Activated CD8-positive, alpha-beta memory T cell treated with anti-CD3 and anti-CD28 coated beads, Interleukin-2, amount 50 U/mL, for 24 hours (primary cell): ENCODE measurements around the gene ANXA11.

ENCODE experiments used
- DNase-seq: peaks from one replicate; pipeline ENCODE4 v3.0.0-alpha.2; 2020; ENCODE audit errors: extremely low read depth

The ANXA11 gene

DNA sequence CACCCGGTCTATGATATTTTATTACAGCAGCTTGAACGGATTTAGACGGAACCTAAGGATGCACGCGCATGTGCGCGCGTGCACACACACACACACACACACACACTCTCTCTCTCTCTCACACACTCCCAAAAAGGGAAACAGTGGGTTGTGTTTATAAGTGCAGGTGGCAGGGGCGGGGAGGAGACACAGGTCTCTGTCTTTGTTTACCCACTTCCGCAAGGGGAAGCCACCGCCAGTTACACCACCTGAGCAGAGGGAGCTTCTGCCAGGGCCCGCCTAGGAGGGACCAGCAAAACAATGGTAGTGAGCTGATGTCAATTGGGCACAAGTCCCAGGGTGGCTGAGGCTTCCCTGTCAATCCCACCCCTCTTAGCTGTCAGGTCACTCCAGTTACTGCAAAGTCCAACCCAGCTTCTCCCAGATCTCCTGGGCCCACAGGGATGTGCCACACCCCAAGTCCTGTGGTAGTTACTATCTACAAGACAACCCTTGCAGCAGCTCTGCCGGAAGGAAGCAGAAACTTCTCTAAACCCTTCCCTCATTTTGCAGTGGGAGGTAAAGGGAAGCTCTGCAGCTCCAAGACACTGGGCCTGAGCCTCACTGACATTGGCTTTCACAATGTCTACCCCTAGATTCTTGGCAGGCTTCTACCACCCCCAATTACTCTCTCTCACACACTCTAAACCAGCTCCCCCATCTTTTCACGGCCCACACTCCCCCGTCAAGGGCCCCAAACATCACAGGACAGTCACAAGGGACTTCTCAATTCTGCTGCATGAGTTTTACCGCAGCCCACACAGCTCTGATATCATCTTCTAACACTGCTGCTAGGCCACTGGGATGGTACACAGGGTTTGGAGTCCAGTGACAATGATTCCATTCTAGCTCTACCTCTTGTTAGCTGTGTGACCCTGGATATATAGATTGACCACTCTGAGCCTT, 17.6 kb downstream of the ANXA11 start:
- no peak for DNase-seq

DNA sequence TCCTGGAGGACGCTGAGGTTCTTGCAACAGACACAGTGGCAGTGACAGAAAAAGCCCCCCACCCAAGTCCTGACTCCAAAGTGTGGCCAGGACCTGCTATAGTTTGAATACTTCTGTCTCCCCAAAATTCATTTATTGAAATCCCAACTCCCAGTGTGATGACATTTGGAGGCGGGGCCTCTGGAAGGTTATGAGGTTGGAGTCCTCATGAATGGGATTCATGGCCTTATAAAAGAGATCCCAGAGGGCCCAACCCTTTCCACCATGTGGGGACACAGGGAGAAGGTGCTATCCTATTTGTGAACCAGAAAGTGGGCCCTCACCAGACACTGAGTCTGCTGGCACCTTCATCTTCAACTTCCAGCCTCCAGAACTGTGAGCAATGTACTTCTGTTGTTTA, 18.3 kb downstream of the ANXA11 start:
- DNase-seq, result no peak

DNA sequence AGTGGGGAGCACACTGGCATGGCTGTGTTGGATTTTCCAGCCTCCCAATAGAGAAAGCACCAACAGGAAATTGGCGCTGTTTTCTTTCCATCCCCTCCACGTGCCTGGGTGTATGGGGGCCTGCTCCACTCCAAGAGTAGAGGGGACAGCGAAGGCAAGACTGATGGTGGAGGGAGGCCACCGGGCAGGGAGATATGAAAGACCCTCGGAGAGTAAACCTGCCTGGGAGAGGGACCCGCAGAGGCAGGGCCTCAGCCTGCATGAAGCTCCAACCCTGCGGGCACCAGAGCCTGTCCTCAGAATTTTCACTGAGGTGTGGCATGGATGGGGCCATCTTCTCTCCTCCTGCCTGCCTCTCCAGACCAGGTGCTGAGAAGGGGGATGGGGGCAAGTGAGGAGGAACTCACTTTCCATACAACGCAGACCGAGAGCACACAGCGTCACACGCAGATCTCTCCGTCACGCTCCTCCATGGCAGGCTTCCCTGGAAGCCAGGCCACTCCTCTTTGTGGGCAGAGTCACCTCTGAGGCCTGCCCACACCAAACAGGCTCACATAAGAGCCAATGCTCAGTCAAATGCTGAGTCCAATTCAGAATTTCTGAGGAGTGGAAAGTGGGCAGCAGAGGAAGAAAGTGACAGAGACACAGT, 18.8 kb downstream of the ANXA11 start:
- DNase-seq, result no peak

DNA sequence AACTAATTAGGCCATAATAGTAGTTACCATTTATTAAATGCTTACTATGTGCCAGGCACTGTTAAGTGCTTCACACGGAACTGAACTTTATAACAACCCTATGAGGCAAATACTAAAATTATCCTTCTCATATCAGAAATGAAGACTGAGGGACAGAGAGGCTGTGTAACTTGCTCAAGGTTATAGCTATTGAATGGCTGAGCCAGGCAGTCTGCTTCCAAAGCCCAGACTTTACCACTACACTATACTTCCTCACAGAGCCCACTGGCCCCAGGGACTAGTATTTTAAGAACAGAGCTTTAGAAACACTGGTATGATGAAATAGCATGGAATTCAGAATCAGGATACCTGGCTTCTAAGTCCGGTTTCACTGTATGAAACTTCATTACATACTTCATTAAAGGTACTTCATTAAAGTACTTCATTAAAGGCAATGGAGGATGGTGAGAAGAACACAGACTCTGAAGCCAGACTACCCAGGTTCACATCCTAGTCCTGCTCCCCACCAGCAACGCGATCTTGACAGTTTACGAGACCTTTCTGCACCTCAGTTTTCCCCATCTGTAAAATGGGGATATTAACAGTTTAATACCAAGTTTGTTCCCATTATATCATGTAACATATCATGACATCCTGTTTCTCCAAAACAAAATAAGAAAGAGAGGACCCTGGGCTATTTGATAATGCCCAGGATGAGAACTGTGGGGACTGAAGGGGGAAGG, 19.6 kb downstream of the ANXA11 start:
- no peak for DNase-seq

DNA sequence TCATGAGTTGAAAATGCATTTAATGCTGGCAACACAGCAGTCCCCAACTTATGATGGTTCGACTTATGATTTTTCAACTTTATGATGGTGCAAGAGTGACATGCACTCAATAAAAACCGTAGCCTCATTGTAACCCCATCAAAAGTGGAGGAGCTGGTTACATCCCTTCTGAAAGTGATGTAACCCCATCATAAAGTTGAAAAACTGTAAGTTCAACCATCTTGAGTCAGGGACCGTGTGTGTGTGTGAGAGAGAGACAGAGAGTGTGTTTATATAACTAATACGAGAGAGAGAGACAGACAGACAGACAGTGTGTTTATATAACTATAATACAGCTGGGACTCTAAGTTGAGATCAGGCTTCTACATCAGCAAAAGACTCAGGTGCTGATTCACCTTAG, 21.0 kb downstream of the ANXA11 start:
- no peak for DNase-seq

DNA sequence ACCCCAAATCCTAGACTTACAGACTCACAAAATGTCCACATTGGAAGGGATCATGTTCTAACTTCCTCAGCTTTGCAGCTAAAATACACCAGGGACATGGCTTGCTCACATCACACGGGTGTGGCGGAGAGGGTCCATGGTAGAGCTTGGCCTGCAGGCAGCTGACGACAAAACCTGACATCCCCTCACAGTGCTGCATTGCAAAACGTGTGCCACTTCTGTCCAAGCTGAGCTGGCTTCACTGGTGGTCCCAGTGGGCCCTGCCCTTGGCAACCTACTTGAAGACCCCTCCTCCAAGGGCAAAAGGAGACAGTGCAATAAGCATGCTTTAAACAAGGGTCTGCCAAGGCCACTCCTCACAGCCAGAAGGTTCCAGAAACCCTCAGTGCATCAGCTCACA, 21.9 kb downstream of the ANXA11 start:
- DNase-seq, result no peak

DNA sequence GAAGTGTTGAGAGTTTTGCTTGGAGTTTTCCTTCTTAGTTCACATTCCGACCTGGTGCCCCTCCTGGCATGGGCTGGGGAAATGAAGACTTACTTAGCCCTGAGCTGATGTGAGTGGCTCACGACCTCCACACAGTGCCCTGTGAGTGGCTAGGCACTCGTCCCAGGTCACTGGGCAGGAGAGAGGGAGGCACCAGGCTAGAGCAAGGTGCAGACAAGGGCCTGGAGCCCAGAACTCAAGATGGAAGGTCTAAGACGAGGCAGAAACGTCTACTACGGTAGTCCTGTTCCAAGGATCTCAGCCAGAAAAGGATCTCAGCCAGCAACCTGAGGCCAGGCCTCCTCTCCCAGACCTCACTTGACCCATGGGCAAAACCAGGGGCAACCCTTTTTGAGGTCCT, 22.4 kb downstream of the ANXA11 start:
- no peak for DNase-seq

DNA sequence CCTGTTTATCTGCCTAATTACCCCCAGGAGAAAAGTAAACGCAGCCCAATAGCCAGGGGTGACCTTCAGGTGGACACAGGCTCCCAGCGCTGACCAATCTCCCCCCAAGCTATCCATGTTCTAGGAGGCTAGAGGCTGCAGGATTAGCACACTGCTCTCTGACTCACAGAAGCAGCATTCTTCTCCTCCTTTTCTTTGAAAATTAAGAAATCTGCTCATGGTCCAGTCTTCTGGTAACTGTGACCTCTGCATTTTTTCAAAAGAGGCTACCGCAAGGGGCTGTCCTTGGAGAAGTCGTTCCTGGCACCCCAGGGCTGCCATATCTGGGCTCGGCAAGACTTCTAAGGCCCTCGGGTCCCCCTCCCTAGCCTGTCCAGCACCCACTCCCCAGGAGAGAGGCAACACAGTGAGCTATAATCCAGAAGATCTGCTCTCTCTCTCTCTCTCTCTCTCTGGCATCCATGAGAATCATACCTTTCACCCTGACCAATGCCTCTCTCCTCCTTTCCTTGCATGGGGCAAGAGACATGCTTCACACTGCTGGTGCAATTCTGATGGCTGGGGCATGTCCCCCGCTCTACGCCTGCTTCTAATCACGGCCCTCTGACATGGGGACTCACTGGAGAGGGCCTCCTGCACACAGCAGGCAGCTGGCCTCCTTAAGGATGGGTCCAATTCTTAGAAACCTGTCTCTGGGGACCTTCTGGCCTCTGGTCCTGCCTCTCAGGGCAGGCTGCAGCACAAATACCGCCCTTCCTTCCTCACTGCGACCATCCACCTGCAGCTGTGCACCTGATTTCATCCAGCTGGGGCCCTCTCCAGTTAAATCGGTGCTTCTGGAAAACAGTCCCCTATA, 27.3 kb downstream of the ANXA11 start:
- DNase-seq, result no peak

DNA sequence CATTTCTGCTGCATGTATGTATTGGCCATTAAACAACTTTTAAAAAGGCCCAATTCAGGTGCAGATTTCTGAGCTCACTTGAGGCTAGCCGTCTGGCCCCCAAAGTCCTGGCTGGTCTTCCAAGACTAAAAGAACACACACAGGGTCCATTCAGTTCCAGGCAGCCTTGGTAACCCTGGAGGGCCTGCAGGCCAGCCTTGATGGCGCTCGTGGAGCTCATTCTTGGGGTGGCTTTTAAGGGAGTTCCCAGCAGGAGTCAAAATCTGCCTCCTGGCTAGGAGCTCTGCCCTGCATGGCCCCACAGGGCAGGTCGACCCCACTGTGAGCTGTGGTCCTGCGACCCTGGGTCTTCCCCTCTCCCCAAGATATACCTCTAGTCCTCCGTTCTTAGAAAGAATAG, 28.8 kb downstream of the ANXA11 start:
- DNase-seq, result no peak

DNA sequence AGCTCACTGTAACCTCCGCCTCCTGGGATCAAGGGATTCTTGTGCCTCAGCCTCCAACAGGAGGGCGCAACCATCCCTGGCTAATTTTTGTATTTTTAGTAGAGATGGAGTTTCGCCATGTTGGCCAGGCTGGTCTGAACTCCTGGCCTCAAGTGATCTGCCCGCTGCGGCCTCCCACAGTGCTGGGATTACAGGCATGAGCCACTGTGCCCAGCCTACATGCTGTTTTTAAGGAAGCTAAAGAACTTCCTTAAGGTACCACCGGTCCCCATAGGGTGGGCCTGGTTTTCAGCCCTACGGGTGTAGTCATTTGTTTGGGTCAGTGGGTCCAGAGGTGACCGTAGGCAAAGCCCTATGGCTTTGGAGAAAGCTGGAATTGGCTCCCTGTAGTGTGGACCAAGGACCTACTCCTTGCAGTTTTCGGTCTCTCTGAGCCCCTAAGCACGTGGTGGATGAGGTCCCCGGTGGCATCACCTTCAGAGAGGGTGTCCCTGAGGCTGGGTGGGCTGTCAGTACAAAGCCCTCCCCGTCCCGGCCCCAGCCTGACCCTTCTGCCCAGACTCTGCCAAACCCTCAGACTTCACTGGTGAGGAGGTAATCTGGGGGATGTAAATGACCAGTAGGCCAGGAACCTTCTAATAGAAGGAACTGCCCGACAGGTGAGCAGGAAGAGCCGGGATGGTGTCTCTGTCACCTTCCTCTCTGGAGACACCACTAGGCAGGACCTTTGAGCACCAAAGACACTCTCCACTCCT, 30.5 kb downstream of the ANXA11 start:
- DNase-seq, result no peak

DNA sequence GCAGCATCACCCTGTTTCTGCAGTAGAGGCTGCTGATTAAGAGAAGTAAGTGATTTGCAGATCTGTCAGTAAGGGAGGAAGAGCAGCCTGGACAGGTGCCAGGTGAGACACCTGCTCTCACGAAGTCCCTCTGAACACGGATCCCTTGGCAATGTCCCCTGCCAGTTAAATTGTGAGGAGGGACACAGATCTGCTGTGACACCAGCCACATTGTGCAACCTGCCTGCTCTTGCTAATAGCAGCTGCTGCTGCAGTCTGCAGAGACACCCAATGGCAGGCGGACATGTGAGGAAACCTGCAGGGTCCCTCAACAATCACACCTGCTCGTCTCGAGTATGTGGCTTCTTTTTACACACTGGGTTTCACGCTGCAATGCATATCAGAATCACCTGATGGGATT, 31.9 kb downstream of the ANXA11 start:
- DNase-seq, result no peak

DNA sequence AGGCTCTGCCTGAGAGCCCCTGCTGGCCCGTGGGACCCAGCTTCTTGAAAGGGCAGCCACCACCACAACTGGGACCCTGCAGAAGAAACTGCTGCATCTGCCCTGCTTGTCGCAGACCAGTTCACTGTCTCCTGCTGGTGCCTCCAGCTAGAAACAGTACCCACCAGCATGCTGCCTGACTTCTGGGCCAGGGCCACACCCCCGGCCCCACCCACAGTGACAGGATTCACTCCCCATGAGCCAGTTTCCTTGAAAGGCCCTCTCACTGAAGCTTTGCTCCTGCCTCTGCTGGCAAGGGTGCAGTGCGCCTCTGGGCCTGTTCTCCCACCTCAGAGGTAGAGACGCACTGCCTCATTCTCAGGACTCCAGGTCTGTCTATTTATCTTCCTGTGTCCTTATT, 32.4 kb downstream of the ANXA11 start:
- no peak for DNase-seq

DNA sequence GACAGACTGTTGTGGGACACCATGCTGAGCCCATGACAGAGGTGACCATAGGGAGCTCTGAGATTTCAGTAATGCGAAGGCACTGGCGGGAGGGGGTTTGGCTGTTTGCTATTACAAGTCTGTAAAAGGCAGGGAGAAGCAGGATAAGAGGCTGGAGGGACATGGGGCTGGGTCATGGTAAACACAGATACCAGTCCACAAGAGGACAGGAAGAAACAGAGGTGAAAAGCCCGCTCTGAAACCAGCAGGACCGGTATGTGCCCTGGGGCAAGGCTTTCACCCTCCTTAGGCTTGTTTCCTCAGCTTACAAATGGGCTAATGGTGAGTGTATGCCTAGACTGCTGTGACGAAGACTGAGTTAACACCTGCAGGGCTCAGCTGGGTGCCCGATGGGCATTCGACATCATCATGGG, 34.1 kb downstream of the ANXA11 start:
- no peak for DNase-seq

DNA sequence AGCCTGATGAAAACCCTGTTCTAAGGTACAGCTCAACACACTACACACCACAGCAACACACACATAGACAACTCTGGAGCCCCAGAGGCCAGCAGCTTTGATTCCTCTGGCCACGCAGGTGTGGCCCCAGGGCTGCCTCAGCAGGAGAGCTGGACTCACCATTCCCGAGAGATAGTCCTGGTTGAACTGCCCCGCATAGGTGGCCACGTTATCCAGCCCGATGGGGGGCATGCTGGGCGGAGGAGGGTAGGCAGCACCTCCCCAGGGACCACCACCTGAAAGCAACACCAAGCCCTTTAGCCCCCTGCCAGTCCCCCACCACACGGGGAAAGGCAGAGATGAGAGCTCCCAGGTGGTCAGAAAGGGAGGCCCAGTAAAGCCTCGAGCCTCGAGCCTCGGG, 34.7 kb downstream of the ANXA11 start:
- DNase-seq, result no peak

DNA sequence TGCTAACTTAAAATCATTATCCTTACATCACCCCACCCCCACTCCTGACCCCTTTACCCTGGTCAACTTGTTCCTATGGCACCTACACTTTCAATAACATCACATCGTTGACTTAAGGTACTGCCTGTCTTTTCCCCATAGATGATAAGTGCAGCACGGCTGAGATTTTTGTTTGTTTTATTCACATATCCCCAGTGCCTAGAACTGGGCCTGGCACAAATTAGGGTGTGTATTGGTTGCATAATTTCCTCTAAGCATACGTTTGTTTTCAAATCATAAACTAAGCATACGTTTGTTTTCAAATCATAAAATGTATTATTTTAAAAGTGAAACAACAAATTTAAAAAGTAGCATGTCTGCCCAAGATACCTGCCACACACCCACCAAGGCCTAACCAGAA, 35.3 kb downstream of the ANXA11 start:
- no peak for DNase-seq

DNA sequence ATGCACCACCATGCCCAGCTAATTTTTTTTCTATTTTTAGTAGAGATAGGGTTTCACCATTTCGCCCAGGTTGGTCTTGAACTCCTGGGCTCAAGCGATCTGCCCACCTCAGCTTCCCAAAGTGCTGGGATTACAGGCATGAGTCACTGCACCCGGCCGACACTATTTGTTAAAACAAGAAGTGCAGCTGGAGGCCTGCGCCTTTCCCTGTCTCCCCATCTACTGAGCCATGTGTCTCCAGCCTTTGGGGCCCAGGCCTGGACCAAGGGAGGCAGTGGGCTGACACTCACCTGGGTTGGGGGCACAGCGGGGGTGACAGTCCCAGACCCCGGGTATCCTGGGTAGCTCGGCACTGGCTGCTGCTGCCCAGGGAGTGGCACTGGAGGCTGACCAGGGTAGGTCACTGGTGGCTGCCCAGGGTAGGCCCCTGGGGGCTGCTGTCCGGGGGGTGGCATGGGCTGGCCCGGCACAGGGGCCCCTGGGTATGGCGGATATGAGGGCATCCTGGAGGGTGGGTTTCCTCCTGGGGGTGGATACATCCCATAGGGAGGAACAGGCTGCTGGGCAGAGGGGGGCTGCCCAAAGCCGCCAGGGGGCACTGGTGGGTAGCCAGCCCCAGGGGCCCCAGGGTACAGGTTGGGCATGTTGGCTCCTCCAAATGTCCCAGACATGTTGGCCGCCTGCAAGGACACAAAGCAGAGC, 36.5 kb downstream of the ANXA11 start:
- no peak for DNase-seq

DNA sequence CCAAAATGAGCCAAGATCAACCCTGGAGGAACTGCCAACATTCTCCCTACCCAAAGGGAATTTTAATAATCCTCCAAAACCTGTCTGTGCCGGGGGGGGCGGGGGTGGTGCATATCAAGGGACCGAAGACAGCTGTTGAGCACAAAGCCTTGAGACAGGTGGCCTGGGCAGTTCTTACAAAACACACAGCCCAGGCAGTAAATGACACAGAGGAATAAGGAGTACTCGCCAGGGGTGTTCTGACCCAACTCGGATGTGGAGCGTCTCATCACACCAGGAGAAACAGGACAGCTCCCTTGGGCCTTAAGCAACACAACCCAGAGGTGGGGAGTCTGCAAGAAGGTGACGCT, 37.2 kb downstream of the ANXA11 start:
- DNase-seq, result no peak

DNA sequence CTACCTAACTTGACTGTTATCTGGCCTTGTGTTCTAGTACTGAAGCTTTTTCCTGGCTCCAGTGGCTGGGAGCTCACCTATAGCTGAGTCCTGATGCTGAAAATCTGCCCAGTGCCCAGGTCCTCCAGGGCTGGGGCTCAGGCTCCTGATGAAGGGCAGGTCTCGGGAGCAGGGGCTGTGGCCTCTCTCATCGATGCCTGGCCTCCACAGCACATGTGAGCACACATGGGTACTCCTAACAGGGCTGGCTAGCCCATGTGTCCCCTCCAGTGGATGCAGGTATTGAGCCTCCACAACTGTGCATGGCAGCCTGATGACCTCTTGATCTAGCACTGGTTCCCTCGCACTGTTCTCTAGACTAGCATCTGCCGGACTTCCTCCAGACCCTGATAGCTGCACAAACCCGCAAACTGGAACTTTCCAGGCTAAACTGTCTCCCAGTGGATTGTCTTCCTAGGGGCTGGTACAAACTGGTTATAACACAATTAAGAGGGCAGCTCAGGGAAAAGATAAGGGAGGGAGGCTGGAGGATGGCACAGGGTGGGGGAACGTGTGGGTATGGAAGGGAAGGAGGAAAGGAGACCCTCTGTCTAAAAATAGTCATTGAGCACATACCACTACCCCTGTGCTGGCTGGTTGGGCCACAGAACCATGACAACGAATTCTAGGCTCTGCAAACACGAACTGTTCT, 37.7 kb downstream of the ANXA11 start:
- DNase-seq, result no peak

DNA sequence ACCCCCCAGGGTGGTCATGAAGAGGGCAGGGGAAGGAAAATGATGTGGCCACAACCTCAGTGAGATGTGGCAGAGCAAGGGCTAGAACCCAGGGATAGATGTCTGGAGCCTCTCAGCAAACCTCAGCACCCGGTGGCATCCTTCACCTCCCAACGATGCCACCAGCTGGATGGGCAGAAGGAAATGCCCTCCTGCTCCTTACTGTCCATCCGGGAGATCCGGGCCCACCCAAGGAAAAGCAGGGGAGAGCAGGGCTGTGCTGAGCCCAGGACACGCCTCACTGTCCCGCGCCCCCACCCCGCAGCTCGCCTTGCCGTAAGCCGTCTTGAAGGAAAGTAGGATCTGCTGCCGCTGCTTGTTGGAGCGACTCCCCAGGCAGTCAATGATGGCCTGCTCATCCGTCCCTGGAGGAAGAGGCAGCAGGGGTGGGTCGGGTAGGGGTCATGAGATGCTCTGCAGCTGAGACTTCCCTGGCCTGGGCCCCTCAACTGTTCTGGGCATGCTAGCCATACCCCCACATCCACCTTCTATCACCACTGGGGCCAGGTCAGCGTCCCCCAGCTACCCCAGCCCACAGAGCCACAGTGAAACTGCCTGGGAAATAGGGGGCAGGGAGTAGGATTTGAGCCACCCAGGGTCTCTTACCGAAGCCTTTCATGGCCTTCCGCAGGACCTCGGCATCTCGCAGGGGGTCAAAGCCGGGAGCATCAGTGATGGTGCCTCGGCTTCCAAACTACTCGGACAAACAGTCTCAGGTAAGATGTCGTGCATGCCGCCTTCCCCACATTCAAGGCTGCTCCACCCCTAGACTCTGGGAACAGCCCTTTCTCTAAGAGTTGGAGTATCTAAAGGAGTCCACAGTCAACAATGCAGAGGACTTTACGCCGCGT, 38.5 kb downstream of the ANXA11 start:
- no peak for DNase-seq
